NCI-H1930 (cell line): ENCODE results near the gene FGF19.
A peak's percentile ranks its signal among the peaks of the same experiment; 100 is the strongest.

Source experiments
- DNase-seq, 2 experiments: peaks; one replicate each; lab custom pipeline; 2025; lab: John Stamatoyannopoulos, UW

Gene FGF19

DNA sequence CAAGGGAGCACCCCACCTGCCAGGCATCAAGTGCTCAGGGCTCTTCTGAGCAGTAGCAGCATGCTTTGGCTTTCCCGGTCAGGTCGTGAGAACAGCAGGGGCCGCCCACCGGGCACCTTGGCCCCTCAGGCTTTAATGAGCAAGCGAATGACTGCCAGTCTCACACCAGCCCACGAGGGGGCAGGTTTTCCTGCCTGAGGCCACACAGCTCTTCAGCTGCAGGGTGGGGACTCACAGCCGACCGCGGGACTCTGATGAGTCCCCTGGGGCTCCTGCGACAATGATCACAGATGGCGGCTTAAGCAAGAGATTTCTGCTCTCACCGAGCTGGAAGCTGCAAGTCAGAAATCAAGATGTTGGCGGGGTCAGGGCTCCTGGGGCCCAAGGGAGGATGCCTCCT lies 14.3 kb upstream of the FGF19 start:
- DNase-seq, result peak; percentile 43 to 50

DNA sequence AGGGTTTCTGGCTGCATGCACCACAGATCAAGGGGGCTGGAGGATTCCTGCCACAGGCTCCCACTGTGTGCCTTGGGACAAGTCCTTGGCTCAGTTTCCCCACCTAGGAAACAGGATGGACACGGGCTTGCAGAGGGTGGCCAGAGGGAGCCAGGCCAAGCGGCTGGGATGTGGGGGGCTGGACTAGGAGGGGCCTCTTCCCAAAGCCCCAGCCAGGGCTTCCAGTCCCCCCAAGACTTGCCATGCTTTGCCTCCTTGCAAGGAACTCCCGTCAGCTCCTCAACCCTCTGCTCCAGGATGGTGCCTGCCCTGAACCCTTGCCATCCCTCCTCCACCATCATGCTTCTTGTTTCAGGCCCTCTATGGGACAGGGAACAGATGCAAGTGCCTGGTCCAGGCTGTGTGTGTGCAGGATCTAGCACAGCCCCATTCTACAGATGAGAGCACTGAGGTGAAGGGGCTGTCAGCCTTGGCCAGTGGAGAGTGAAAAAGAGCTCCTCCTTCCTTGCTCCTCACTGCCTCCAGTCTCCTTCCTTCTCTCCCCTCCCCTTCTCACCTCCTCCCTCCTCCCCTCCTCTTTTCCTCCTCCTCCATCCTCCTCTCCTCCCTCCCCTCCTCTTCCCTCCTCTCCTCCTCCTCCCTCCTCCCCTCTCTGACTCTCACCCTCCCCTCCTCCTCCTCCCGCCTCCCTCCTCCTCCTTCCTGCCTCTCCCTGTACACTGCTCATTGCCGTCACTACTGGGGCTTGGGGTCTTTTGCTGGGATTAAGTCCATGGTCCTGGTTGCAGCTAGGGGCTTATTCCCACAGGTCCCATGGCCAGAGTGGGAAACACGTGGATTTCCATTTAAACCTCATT lies 13.3 kb upstream of the FGF19 start:
- no peak for DNase-seq

DNA sequence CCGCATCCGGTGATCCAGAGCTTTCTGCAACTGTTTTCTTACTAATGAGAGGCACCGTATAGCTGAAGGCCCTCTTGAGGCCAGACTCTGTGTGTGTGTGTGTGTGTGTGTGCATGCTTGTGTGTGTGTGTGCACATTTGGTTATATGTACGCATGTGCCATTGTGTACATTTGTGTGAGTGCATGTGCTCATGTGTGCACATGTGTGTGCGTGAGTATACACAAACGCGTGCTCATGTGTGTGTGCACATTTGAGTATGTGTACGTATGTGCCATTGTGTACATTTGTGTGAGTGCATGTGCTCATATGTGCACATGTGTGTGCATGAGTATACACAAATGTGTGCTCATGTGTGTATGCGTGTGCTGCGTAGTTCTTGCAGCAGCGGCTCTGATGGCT lies 12.3 kb upstream of the FGF19 start:
- DNase-seq, result no peak

DNA sequence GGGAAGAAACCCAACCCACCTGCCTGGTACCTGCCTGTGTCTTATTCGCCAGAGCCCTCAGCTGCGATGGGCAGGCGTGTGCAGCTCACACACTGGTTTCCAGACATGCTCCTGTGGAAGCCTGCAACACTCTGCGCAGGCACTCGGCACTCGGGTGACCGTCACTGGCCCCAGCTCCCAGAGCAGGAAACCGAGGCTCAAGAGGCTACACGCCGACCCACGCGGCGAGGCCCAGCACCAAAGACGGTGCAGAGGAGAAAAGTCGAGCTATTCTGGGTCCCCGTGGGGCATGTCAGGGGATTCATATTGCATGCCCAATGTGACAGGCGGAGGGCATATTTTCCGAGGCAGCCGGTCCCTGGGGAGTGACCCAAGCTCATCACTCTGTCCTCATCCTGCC lies 11.6 kb upstream of the FGF19 start:
- no peak for DNase-seq

DNA sequence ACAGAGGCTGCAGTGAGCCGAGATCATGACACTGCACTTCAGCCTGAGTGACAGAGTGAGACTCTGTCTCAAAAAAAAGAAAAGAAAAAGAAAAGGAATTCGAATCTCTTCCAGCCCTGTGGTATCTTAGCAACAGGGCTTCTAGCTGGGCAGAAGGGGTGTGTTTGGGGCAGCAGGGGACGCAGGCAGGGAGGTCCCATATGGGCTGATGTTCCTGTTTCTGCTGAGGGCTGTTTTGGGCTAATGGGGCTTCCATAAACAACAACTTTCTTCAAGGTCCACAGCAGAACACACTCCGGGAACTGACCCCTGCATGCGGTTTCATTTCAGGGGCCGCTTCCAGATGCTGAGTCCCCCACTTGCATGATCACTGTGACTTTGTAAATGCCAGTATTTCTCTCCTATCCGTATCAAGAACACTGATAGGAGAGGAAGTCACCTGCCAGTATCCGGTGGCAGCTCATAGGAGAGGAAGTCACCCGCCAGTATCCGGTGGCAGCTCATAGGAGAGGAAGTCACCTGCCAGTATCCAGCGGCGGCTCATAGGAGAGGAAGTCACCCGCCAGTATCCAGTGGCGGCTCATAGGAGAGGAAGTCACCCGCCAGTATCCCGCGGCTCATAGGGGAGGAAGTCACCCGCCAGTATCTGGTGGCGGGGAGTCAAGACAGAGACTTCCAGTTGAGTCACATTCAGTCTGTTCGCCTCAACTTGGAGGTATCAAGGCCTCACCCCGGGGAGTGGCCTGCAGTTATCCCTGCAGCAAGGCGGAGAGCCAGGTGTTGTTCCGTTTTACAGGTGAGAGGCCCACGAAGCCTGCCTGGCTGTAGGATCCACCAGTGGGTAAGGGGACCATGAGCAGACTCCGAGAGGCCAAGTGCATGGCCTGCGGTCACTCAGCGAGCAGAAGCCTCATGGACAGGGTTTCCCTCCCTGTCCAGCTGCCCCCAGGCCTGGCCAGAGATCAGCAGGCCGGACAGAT lies 8.3 kb upstream of the FGF19 start:
- DNase-seq, result no peak

DNA sequence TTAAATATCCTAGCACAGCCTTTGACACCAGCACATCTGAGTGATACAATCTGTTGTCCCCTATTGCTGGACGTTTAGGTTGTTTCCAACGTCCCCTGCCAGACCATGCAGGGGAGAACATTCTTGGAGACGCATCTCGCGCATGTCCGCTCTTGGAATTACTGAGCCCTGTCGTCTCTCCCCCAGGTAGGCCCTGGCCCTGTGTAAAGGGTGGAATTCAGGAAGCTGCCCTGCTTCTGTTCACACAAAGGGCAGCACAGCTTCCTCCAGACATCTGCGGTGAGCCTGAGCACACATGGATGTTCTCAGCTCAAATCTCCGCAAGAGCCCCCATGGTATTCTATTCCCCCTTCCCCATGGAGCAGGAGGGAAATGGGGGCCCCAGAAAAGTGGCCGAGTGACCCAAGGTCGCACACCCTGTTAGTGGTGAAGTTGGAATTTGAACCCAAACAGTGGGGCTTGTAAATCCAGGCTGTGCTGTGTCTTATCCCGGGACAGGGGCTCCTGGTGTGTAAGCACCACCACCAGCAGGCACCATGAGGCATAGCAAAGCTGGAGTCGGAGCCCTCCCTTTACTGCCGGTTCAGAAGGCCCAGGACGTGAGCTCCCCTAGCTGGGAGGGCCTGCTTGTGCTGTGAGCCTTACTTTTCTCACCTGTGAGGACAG lies 5.0 kb upstream of the FGF19 start:
- DNase-seq, result no peak

DNA sequence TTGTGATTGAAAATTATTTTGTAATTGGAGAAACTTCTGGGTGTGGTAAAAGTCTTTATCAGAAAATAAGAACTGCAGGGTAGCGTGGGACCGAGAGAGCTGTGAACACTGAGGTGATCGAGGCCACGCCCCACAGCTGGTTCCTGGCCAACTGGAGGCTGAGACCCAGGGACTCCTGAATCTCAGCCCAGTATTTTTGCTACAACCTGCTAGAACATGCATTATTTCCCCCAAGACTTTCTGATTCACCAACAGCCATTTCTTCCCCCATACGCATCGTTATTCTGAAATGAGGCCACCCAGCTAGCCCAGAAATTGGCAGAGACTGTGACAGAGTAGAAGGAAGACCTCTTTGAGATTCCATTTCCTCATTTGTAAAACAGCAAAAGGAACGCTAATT lies 3.4 kb upstream of the FGF19 start:
- DNase-seq, result no peak

DNA sequence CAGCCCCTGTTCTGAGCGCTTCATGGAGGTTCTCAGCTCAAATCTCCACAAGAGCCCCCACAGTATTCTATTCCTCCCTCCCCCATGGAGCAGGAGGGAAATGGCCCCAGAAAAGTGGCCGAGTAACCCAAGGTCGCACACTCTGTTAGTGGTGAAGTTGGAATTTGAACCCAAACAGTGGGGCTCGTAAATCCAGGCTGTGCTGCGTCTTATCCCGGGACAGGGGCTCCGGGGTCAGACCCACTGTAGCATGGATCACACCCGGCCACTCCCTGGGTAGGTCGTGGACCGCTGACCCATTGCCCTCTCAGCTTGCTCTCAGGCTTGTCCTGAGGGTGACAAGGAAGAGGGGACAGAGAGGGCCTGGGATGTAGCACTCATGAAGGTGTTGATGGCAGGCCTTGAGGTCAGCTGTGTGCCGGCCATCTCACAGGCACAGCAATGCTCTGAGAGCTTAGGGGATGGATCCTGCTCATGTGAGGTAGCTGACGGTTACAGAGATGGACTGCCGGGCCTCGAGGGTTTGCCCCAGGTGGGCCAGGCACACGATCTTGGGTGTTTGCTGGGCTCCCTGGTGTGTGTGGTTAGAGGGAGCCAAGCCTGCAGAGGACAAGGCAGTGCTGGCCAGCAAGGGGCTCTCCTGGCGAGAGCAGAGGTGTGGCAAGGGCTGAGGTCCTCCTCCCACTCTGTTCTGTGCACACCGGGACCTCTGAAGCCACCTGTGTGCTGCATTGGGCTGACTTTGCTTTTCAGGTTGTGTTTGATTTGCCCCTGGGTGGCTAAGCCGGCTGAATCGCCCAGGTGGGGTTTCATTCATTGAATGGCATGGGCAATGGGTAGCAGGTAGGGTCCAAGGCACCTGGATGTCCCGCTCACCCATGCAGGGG lies 2.3 kb upstream of the FGF19 start:
- DNase-seq, result no peak

DNA sequence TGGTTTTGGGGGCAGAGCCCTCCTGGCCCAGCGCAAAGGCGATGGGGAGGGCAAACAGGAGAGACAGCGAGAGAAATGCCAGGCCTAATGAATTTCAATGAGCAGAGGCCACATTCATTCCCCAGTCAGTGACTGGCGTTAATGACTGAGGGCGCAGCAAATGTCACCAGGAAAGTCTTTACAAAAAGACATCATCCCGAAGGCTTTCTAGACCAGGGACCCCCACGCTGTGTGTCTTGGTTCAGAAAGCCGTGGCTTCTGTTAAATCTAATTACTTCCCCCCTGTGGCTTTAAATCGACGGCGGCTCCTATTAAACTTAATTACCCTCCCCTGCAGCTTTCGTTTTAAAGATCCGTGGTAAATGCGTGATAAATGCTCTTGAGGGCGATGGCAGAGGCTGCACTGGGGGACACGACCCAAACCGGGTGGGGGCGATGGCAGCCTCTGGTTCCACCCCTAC lies 1.6 kb upstream of the FGF19 start:
- DNase-seq, result no peak

DNA sequence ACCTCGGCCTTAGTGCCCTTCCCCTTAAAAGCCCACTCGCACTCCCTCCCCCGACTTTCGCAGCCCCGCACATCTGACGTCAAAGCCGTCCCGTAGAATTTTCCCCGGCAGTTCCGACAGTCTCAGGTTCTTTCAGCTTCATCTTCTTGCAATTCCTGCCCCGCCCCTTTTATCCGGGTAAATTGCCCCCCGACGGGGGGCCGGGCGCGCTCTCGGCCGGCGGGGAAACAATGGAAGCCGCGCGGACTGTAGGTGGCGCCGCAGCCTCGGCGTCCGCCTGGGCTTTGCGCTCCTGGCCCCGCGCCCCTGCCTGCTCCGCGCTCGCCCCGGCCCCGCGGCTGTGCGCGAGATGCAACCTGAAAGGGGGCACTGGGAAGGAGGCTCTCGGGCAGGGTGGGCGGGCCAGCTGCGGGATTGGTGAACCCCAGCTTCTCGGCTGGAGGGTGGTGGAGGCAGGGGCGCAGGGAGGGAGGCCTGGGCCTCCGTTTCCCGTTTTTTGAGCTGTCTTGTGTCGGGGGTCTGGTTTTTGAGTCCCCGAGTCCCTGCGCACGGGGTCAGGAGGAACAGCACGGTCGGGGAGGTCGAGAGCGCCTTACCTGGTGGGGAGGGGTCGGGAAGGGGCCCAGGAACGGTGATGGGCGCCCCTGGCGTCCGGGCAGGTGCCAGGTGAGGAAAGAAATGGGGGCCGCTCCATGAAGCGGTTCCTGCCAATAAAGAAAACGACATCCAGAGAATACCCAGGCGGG lies 859 bp upstream of the FGF19 start:
- peak in 1 of 2 experiments; percentile 40 for DNase-seq

DNA sequence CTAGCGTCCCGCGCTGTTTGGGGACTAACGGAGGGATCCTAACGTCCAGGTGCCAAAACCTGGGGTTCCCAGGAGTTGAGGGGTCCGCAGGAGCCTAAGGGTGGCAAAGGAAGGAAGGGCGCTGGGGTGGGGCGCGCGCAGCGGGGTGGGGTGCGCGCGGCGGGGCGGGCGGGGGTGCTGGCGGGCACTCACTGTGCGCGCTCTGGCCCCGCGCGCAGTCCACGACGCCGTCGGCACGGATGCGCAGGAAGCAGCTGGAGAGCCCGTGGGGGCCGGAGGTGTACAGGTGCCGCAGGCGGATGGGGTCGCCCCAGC lies 412 bp downstream of the FGF19 start:
- DNase-seq, result no peak

DNA sequence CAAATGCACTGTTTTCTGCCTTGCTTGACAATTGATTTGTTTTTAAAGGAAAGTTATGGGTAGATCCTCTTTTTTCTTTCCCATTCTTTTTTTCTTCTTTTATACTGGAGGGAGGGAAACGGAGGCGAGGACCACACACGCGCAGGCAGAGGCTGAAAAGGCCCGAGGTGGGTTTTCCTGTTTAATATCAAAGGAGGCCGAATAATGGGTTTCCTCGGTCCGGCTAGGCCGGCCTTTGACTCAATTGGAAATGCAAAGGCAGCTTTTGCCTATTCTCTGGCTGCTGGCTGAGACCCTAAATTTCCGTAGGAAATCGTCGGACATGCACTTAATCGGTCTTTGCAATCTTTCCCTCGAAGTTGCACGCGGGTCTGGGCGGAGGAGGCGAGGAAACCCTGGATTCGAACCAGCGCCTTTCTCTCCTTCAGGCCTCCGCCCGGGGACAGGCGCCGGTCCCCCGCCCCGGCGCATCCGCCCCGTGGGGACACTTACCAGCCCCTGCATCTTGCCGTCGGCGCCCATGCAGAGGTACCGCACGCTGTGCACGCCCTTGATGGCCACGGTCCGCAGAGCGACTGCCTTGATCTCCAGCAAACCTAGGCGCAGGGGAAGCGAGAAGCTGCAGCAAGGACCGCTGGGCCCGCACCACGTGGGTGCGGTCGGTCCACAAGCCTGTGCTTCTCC lies 911 bp downstream of the FGF19 start:
- DNase-seq, result no peak

DNA sequence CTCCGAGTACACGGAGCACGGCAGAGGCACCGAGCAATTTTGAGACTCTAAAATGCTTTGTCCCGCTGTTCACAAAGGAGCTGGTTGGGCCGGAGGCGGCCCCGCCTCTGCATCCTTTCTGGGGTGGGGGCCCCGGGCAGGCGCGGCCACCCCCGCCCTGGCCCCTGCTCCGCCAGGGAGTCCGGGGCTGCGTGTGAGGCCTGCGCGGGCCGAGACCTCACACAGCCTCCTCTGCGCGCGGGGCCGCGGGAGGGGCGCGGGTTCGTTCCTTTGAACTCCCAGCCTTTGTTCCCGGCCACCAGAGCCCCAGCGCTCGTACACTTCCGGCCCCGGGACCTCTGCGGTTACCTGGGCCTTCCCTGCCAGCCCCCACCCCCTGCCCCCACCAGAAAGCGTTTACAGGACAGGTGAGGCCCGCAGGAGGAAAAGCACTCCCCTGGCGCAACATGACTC lies 1.6 kb downstream of the FGF19 start:
- DNase-seq, result no peak

DNA sequence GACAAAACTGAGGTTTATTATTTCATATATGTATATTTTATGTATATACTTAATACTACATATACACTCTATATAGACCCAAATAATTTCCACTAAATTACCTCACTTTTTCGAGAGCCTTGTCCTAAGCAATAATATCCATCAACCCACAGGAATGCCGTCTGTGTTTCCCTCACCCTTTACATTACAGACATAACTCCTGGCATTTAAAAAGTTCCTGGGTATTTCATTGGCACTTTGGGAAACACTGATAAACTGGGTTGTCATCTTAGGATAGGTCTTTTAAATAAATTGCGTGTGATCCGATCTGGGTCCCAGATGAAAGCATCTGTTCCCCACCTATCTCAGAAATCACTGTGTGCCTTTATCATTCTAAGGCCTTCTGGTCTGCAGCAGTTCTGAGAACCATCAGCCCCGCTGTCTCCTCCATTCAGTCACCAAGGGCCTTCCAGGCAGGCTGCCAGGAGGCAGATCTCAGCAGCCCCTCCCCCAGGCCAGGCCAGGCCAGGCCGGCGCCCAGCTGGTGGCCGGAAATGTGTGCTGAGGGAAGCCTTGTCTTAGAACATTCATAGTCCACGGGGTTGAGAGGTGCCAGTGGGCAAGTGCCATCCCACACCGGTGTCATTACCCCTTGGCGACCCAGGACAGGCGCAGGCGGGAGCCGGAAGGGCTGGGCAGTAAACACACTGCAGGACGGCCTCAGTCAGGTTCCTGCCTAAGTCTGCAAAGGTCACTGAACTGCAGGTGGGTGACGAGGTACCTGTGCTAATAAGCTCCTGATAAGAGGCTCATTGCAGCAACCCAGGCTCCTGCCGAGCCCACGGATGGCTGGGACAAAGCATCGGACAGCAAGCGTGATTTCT lies 3.3 kb downstream of the FGF19 start:
- DNase-seq, result no peak

DNA sequence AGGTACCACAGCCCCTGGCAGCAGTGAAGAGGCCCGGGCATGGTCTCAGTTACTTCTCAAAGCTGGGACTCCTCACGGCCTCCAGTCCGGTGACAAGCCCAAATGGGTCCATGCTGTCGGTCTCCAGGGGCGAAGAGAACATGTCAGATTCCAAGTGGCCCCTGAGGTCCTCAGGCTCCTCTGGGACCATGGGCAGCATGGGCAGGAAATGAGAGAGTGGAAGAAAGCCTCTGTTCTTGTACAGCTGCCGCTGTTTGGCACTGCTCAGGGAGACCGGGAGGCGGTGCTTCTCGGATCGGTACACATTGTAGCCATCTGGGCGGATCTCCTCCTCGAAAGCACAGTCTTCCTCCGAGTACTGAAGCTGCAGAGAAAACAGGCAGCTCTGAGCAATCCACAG lies 4.6 kb downstream of the FGF19 start:
- no peak for DNase-seq

DNA sequence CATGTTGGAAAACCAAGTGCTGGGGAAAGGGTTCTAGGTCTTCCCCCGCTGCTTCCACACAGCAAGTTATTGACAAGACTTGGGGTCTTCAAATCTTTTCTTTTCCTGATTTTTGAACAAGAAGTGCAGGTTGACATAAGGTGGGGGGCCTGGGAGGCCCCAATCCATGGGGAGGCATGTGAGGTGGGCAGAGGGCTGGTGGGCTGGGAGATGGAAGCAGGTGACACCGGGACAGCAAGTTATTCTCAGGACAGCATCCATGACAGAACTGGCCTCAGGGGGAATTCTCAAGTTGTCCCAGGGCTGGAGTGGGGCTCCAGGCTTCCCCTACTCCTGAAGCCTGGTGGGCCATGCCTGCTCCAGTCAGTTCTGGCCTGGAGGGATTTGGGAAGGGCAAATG lies 5.5 kb downstream of the FGF19 start:
- no peak for DNase-seq

DNA sequence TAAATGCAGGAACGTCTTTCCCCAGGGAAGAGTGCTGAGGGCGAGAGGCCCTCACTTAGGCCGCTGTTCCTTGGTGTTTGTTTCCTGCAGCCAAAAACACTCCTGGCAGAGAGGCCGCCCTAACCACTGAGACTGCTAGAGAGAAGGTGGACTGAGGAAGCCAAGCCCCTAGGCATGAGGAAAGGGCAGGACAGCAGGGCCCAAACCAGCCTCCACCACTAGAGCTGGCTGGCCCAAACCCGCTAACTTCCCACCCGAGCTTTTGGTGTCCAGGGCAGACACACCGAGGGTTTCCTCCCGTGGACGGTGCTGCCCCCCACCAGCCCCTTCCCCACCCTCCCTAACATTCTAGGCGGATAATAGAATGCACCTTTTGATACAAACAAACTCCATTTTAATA lies 6.0 kb downstream of the FGF19 start:
- no peak for DNase-seq

DNA sequence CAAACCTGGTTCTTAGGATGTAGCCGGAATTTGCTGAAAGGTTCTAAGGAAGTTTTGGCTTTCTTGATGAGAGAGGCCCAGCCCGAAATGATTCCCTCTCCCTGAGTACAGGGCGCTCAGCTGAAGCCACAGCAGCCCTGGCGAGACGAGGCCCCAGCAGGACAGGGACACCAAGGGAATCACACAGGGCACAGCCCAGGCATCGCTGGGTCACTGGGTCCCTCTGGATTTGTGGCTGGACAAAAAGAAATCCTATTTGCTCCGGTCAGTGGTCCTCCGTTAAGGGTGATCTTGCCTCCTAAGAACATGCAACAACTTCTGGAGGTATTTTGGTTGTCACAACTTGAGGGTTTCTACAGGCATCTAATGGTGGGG lies 6.4 kb downstream of the FGF19 start:
- DNase-seq, result no peak
